GM12874 (cell line): Measurements from ENCODE around the gene CROCC2.

Source experiments
- CTCF ChIP-seq: IDR thresholded peaks from 2 replicates; pipeline ENCODE4 v1.5.1; 2011; ENCODE audit warnings: low read depth, mild to moderate bottlenecking, control low read depth, low read length, moderate library complexity; ENCODE audit not compliant: insufficient read depth

The CROCC2 gene

GRCh38 chr2:240983996-240984498 is 77.9 kb downstream of the CROCC2 start:
- TF ChIP-seq CTCF = no peak

DNA sequence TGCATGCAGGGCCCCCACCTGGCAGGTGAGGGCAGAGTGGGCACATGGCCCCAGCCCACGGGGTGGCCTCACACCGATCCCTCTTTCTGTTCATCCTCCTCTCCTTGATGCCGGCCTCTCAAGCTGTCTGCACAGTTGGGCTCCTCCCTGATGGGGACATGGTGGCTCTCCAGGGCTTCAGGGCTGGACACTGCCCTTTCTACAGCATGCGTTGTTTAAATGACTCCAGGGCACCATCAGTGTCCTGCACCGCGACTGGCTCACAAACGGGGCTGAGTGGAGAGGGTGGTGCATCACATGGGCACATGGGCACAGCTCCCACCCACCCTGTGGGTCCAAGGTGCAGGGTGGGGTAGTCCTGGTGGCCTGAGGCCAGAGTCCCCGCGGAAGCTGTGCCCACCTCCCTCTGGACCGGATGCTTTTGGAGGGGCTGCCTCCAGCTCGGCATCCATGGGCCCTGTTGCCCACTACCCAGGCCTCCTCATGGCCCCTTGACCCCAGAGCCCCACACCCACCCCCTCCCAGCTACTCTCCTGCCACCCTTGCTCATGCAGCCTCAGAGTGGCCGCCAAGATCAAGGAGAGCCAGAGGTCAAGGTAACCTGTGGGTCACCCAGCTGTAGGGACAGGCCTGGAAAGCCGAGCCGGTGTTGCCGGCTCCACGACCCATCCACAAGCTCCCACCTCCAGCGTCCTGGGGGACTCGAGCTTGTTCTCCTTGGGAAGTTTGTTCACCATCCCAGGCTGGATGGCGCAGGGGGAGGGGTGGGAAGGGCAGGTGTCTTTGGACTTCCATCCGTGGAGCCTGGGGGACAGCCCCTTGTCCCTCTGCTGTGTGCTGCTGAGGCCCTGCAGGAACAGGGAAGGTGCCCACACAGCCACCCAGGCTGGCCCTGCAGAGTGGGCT is 80.0 kb downstream of the CROCC2 start:
- TF ChIP-seq CTCF = no peak

DNA sequence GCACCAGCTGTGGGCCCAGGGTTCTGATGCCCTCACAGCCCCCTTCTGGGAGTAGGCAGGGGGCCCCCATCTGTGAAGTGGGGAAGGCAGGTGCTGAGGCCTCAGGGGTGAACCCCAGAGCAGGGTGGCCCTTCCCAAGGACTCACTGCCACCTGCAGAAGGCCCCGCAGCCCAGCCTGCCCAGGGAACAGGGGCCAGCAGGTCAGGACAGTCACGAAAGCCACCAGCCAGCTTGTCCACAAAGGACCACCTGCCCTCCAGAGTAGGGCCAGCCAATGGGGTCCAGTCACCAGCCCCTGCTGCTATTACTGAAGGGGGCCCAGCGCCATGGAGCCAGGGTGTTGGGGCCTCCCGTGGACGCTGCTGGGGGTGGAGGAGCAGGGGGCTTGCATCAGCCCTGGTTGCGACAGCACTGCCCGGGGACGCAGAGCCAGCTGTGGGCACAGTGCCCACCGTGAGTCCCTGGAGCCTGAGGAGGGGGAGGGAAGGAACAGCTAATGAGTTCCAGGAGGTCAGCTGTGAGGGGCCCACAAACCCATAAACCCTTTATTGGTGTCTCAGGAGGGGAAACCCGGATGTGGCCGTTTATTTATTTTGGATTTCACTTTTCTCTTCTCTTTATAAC is 80.8 kb downstream of the CROCC2 start:
- no peak for TF ChIP-seq CTCF

GRCh38 chr2:240987588-240987987 is 81.5 kb downstream of the CROCC2 start:
- no peak for TF ChIP-seq CTCF

GRCh38 chr2:240988146-240988545 is 82.0 kb downstream of the CROCC2 start:
- TF ChIP-seq CTCF = no peak

- no peak for TF ChIP-seq CTCF
Observed at GRCh38 chr2:240988571-240989271, 82.6 kb downstream of the CROCC2 start.
